Muscle layer of colon (tissue), 2 donors: Measurements from ENCODE around the gene SKIDA1.

Experiments used
- H3K27ac ChIP-seq: one replicate; pipeline ENCODE4 v1.7.0; 2013; ENCODE audit warnings: low read depth, mild to moderate bottlenecking, low read length, moderate library complexity
- H3K27me3 ChIP-seq, 2 donors: one replicate each; pipeline ENCODE4 v1.7.0; 2013; ENCODE audit warnings: low read length in 2 of 2, mild to moderate bottlenecking in 2 of 2; ENCODE audit not compliant: insufficient read depth in 2 of 2, control insufficient read depth in 1 of 2
- H3K36me3 ChIP-seq: one replicate; pipeline ENCODE4 v1.7.0; 2013; ENCODE audit warnings: mild to moderate bottlenecking, low read length; ENCODE audit not compliant: insufficient read depth
- H3K4me1 ChIP-seq: one replicate; pipeline ENCODE4 v1.7.0; 2013; ENCODE audit warnings: mild to moderate bottlenecking, low read length; ENCODE audit not compliant: insufficient read depth
- H3K4me3 ChIP-seq, 2 donors: one replicate each; pipeline ENCODE4 v1.7.0; 2013; ENCODE audit warnings: low read length in 2 of 2, low read depth in 1 of 2, mild to moderate bottlenecking in 1 of 2, moderate library complexity in 1 of 2
- H3K9ac ChIP-seq: one replicate; pipeline ENCODE4 v1.7.0; 2013; ENCODE audit warnings: low read length
- H3K9me3 ChIP-seq: one replicate; pipeline ENCODE4 v1.7.0; 2013; ENCODE audit warnings: mild to moderate bottlenecking, low read length
- donor health status: abdominal sarcoma.
- donor health status: Adenocarcinoma of cecum.

Gene SKIDA1

GRCh38 chr10:21503542-21503941 lies 21.9 kb downstream of the SKIDA1 start:
- Histone ChIP-seq H3K4me3 (no peak overlapping the region), H3K4me1 (no peaks in the 10 kb centered on the region), H3K27me3 (no peaks in the 10 kb centered on the region), H3K9ac (no peak overlapping the region), H3K36me3 (no peaks in the 10 kb centered on the region), H3K27ac (no peak overlapping the region), H3K9me3 (no peaks in the 10 kb centered on the region)

GRCh38 chr10:21502348-21502740 lies 23.1 kb downstream of the SKIDA1 start:
- no peaks in the 10 kb centered on the region for H3K27me3 ChIP-seq
- no peaks in the 10 kb centered on the region for H3K36me3 ChIP-seq
- no peak overlapping the region for H3K27ac ChIP-seq
- no peak overlapping the region for H3K4me3 ChIP-seq
- no peak overlapping the region for H3K9ac ChIP-seq
- H3K9me3 ChIP-seq, result no peaks in the 10 kb centered on the region
- no peaks in the 10 kb centered on the region for H3K4me1 ChIP-seq

- Histone ChIP-seq H3K9ac (no peak overlapping the region), H3K27me3 (no peaks in the 10 kb centered on the region), H3K27ac (no peak overlapping the region), H3K36me3 (no peaks in the 10 kb centered on the region), H3K4me1 (no peaks in the 10 kb centered on the region), H3K9me3 (no peaks in the 10 kb centered on the region), H3K4me3 (no peak overlapping the region)
Measured at GRCh38 chr10:21501731-21502347, 23.6 kb downstream of the SKIDA1 start.

- Histone ChIP-seq H3K36me3 (no peaks in the 10 kb centered on the region), H3K27ac (no peak overlapping the region), H3K9me3 (no peaks in the 10 kb centered on the region), H3K27me3 (no peaks in the 10 kb centered on the region), H3K9ac (no peak overlapping the region), H3K4me3 (no peak overlapping the region), H3K4me1 (no peaks in the 10 kb centered on the region)
Measured at GRCh38 chr10:21501091-21501490, 24.4 kb downstream of the SKIDA1 start.

- no peak overlapping the region for H3K9ac ChIP-seq
- H3K27ac ChIP-seq, result no peak overlapping the region
- H3K4me1 ChIP-seq, result no peaks in the 10 kb centered on the region
- no peaks in the 10 kb centered on the region for H3K9me3 ChIP-seq
- H3K27me3 ChIP-seq, result no peaks in the 10 kb centered on the region
- H3K4me3 ChIP-seq, result no peak overlapping the region
- H3K36me3 ChIP-seq, result no peaks in the 10 kb centered on the region
Measured at GRCh38 chr10:21500578-21500910, 24.9 kb downstream of the SKIDA1 start.

- H3K36me3 ChIP-seq, result no peaks in the 10 kb centered on the region
- H3K9me3 ChIP-seq, result no peaks in the 10 kb centered on the region
- H3K4me3 ChIP-seq, result no peak overlapping the region
- H3K4me1 ChIP-seq, result no peaks in the 10 kb centered on the region
- no peaks in the 10 kb centered on the region for H3K27me3 ChIP-seq
- no peak overlapping the region for H3K27ac ChIP-seq
- no peak overlapping the region for H3K9ac ChIP-seq
Measured at GRCh38 chr10:21499701-21500577, 25.5 kb downstream of the SKIDA1 start.

- H3K9ac ChIP-seq, result no peak overlapping the region
- no peaks in the 10 kb centered on the region for H3K9me3 ChIP-seq
- no peak overlapping the region for H3K27ac ChIP-seq
- H3K36me3 ChIP-seq, result no peaks in the 10 kb centered on the region
- no peak overlapping the region for H3K4me3 ChIP-seq
- no peaks in the 10 kb centered on the region for H3K27me3 ChIP-seq
- no peaks in the 10 kb centered on the region for H3K4me1 ChIP-seq
Measured at GRCh38 chr10:21498986-21499385, 26.5 kb downstream of the SKIDA1 start.

- Histone ChIP-seq H3K4me1 (no peaks in the 10 kb centered on the region), H3K27me3 (no peaks in the 10 kb centered on the region), H3K36me3 (no peaks in the 10 kb centered on the region), H3K27ac (no peak overlapping the region), H3K9ac (no peak overlapping the region), H3K9me3 (no peaks in the 10 kb centered on the region), H3K4me3 (no peak overlapping the region)
Measured at GRCh38 chr10:21498377-21498776, 27.1 kb downstream of the SKIDA1 start.

- Histone ChIP-seq H3K9ac (no peak overlapping the region), H3K4me1 (no peaks in the 10 kb centered on the region), H3K36me3 (no peaks in the 10 kb centered on the region), H3K27ac (peak overlapping the region; percentile 57), H3K9me3 (no peaks in the 10 kb centered on the region), H3K4me3 (peak overlapping the region; percentile 84 to 85), H3K27me3 (no peaks in the 10 kb centered on the region)
Measured at GRCh38 chr10:21497177-21497807, 28.2 kb downstream of the SKIDA1 start.

- Histone ChIP-seq H3K36me3 (no peaks in the 10 kb centered on the region), H3K27me3 (no peaks in the 10 kb centered on the region), H3K4me1 (no peaks in the 10 kb centered on the region), H3K4me3 (peak overlapping the region; percentile 84 to 85), H3K27ac (peak overlapping the region; percentile 57), H3K9ac (no peak overlapping the region), H3K9me3 (no peaks in the 10 kb centered on the region)
Measured at GRCh38 chr10:21496343-21497176, 28.9 kb downstream of the SKIDA1 start.

- no peaks in the 10 kb centered on the region for H3K36me3 ChIP-seq
- peak overlapping the region; percentile 39 for H3K9ac ChIP-seq
- H3K9me3 ChIP-seq, result no peaks in the 10 kb centered on the region
- no peaks in the 10 kb centered on the region for H3K27me3 ChIP-seq
- H3K27ac ChIP-seq, result peak overlapping the region; percentile 57
- H3K4me3 ChIP-seq, result peak overlapping the region; percentile 84 to 85
- no peaks in the 10 kb centered on the region for H3K4me1 ChIP-seq
Measured at GRCh38 chr10:21495752-21496342, 29.6 kb downstream of the SKIDA1 start.
